RWPE2 (cell line): ENCODE measurements around the gene PKMYT1.

Experiments
- ATAC-seq: fragments of 200-7000 bp; cut with Tn5 transposase; 3 replicates; pipeline ENCODE4 v1.9.1; 2021; ENCODE audit warnings: low read depth
- DNase-seq: peaks from one replicate; pipeline ENCODE4 v3.0.0-alpha.2; 2020; ENCODE audit warnings: low spot score
- H3K27ac ChIP-seq: fragments of 450-650 bp; 2 replicates; pipeline ENCODE4 v1.5.1; 2017; ENCODE audit warnings: mild to moderate bottlenecking; ENCODE audit not compliant: poor library complexity, severe bottlenecking
- H3K27me3 ChIP-seq: fragments of 250-450 bp; sonication (Bioruptor Pico); 2 replicates; pipeline ENCODE4 v1.5.1; 2021; ENCODE audit warnings: mild to moderate bottlenecking, moderate library complexity; ENCODE audit not compliant: insufficient read depth, poor library complexity, severe bottlenecking
- H3K36me3 ChIP-seq: fragments of 250-450 bp; sonication (Bioruptor Pico); 2 replicates; pipeline ENCODE4 v1.5.1; 2020; ENCODE audit warnings: low read depth, mild to moderate bottlenecking, moderate library complexity
- H3K4me1 ChIP-seq: fragments of 250-450 bp; sonication (Bioruptor Pico); 2 replicates; pipeline ENCODE4 v1.5.1; 2021; ENCODE audit warnings: mild to moderate bottlenecking, moderate library complexity; ENCODE audit not compliant: insufficient read depth, poor library complexity, severe bottlenecking
- H3K4me3 ChIP-seq: fragments of 250-450 bp; sonication (Bioruptor Pico); 2 replicates; pipeline ENCODE4 v1.5.1; 2021; ENCODE audit warnings: mild to moderate bottlenecking, moderate library complexity; ENCODE audit not compliant: severe bottlenecking
- H3K9me3 ChIP-seq: fragments of 250-450 bp; sonication (Bioruptor Pico); 2 replicates; pipeline ENCODE4 v1.5.1; 2021; ENCODE audit warnings: mild to moderate bottlenecking, moderate library complexity; ENCODE audit not compliant: severe bottlenecking
- TF ChIP-seq, protein P1 (sequence below): fragments of 450-650 bp; IDR thresholded peaks from one replicate; pipeline ENCODE4 v1.5.1; 2017; ENCODE audit warnings: mild to moderate bottlenecking, moderate library complexity; ENCODE audit not compliant: poor library complexity, severe bottlenecking

Gene PKMYT1

DNA sequence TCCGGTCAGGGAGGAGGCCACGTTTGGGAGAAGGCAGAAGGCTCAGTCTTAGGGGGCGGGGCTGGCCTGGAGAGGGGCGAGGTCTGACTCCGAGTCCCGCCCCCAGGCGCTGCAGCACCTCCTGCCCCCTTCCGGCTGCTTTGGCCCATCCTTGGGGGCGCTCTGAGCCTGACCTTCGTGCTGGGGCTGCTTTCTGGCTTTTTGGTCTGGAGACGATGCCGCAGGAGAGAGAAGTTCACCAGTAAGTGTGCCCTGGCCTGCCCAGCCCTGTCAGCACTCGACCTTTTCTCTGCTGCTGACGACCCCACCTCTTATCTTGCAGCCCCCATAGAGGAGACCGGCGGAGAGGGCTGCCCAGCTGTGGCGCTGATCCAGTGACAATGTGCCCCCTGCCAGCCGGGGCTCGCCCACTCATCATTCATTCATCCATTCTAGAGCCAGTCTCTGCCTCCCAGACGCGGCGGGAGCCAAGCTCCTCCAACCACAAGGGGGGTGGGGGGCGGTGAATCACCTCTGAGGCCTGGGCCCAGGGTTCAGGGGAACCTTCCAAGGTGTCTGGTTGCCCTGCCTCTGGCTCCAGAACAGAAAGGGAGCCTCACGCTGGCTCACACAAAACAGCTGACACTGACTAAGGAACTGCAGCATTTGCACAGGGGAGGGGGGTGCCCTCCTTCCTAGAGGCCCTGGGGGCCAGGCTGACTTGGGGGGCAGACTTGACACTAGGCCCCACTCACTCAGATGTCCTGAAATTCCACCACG lies 41.4 kb upstream of the PKMYT1 start:
- Histone ChIP-seq H3K4me1 (peaks cover 7% of the 10 kb centered on the region), H3K4me3 (peak overlapping the region; percentile 89), H3K9me3 (no peaks in the 10 kb centered on the region), H3K27ac (peak overlapping the region; percentile 100), H3K36me3 (peaks cover 37% of the 10 kb centered on the region), H3K27me3 (no peaks in the 10 kb centered on the region)
- peak; percentile 35 for ATAC-seq
- DNase-seq: peak; percentile 98
- TF ChIP-seq, protein P1, sequence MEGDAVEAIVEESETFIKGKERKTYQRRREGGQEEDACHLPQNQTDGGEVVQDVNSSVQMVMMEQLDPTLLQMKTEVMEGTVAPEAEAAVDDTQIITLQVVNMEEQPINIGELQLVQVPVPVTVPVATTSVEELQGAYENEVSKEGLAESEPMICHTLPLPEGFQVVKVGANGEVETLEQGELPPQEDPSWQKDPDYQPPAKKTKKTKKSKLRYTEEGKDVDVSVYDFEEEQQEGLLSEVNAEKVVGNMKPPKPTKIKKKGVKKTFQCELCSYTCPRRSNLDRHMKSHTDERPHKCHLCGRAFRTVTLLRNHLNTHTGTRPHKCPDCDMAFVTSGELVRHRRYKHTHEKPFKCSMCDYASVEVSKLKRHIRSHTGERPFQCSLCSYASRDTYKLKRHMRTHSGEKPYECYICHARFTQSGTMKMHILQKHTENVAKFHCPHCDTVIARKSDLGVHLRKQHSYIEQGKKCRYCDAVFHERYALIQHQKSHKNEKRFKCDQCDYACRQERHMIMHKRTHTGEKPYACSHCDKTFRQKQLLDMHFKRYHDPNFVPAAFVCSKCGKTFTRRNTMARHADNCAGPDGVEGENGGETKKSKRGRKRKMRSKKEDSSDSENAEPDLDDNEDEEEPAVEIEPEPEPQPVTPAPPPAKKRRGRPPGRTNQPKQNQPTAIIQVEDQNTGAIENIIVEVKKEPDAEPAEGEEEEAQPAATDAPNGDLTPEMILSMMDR: peak; percentile 33

DNA sequence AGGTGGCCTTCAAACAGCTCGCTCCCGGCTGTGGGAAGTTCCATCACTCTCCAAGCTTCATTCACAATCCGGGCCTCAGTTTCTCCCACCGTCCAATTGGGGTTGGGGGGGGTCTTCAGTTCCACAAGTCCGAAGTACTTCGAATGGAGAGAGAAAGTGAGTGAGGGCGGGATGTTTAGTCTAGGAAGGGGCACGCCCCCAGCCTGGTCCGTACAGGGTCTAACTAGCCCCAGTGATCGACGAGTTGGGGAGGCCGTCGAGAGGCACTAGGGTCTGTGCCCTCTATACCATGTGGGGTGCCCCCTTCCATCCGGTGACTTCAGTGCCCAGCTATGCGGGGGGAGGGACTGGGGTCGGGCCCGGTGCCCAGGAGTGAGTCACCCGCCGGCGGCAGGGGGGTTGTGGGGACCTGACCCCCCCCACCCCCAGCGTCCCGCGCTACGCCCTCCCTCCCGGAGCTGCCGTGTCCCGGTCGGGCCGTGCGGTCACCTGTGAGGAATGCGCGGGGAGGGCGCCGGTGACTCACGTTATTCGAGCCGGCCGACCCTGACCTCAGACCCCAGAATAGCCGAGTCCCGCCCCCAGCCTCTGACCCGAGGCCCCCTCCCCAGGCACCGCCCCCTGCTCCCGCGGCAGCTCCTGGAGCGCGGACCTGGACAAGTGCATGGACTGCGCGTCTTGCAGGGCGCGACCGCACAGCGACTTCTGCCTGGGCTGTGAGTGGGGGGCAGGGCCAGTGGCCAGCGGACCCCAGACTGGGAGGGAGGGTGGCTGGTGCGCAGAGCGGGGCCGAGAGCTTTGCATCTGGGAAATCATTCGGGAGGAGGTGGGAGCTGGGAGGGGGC lies 40.6 kb upstream of the PKMYT1 start:
- DNase-seq: peak; percentile 96
- no peaks in the 10 kb centered on the region for H3K9me3 ChIP-seq
- peaks cover 29% of the 10 kb centered on the region for H3K36me3 ChIP-seq
- TF ChIP-seq, protein P1: no peak
- peak overlapping the region; percentile 100 for H3K27ac ChIP-seq
- H3K27me3 ChIP-seq: no peaks in the 10 kb centered on the region
- peak; percentile 25 for ATAC-seq
- H3K4me1 ChIP-seq: peaks cover 7% of the 10 kb centered on the region
- H3K4me3 ChIP-seq: peak overlapping the region; percentile 89

DNA sequence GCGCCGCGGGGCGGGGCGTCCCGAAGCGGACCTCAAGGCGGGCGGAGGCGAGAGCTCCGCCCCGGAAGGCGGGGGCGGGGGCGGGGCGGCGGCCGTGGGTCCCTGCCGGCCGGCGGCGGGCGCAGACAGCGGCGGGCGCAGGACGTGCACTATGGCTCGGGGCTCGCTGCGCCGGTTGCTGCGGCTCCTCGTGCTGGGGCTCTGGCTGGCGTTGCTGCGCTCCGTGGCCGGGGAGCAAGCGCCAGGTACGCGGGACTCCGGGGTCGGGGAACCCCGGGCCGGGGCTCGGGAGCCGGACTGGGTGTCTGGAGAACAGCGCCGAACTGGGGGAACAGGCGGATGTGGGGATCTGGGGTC lies 40.0 kb upstream of the PKMYT1 start, which contains the start of gene TNFRSF12A:
TNFRSF12A (plus strand) TSS at position 122 of the 357 bp plus-strand sequence; CDS start at position 152, 30 bp downstream.
- DNase-seq (no peak), ATAC-seq (no peak)
- H3K4me3 ChIP-seq: peak within 1 kb of the TSS; percentile 89
- H3K9me3 ChIP-seq: no peaks in the 10 kb centered on the region
- TF ChIP-seq, protein P1: no peak
- H3K36me3 ChIP-seq: peaks cover 26% of the 10 kb centered on the region
- H3K27ac ChIP-seq: peak within 1 kb of the TSS; percentile 100
- peaks cover 7% of the 10 kb centered on the region for H3K4me1 ChIP-seq
- H3K27me3 ChIP-seq: no peaks in the 10 kb centered on the region

DNA sequence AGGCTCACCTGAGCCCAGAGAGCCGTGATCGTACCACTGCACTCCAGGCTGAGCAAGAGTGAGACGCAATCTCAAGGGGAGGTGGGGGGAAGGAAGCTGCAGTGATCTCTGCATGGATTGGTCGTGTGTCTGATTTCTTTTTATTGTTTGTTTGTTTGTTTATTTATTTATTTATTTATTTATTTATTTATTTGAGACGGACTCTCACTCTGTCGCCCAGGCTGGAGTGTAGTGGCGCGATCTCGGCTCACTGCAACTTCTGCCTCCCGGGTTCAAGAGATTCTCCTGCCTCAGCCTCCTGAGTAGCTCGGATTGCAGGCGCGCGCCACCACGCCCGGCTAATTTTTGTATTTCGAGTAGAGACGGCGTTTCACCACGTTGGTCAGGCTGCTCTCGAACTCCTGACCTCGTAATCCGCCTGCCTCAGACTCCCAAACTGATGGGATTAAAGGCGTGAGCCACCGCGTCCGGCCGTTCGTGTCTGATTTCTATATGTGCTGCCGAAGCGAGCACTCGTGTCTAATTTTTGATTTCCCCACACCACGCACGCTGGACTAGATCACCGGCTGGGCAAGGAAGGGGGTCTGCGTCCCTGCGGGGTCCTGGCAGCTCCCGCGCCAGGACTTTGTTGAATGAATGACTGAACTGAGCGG lies 39.5 kb upstream of the PKMYT1 start:
- peak overlapping the region; percentile 100 for H3K27ac ChIP-seq

More for the DNA sequence above, 39.5 kb upstream of the PKMYT1 start:
- Histone ChIP-seq H3K36me3 (peaks cover 26% of the 10 kb centered on the region), H3K4me3 (peak overlapping the region; percentile 89), H3K4me1 (peaks cover 7% of the 10 kb centered on the region), H3K9me3 (no peaks in the 10 kb centered on the region), H3K27me3 (no peaks in the 10 kb centered on the region)
- no peak for DNase-seq
- TF ChIP-seq, protein P1: no peak
- no peak for ATAC-seq
